ENCODE measurements around the gene SHC1.
"Not testable (repeated sequence)": the region's sequence is repeated elsewhere in the genome, so short reads cannot be mapped to it uniquely, and the experiment has no call there.

The SHC1 gene

DNA sequence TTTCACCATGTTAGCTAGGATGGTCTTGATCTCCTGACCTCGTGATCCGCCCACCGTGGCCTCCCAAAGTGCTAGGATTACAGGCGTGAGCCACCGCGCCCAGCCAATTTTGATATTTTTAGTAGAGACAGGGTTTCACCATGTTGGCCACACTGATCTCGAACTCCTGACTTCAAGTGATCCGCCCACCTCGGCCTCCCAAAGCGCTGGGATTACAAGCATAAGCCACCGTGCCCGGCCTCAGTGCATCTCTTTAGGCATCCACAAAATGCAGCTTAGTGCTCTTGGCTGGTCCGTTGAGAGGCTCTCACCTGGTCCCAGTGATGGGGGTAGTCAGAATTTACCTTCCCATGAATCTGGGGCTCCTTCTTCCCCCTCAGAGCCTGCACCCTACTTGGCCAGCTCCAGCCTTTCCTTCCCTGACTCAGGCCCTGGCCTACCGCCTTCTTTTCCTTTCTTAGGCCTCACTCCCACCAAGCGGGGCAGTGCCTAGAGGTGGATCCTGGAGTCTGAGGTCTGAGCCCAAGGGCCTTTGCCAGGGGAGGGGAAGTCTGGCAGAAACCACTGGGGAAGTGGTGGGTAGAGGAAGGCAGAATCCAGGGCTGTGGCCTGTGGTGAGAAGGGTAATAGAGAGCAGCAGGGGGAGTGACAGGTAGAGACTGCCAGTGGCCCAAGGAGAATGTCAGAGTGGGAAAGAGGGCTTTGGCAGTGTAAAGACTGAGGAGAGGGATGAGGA, 26.6 kb upstream of the SHC1 start:
- in situ Hi-C loops (cut with MboI; ENCODE audit: low sequenced_read_pairs): no loop called here

GRCh38 chr1:154995301-154995983, 24.9 kb upstream of the SHC1 start:
- in situ Hi-C loops (cut with MboI; ENCODE audit: low sequenced_read_pairs): not testable (repeated sequence)

- in situ Hi-C loops (cut with MboI; ENCODE audit: low sequenced_read_pairs): no loop called here
These were observed 24.0 kb upstream of the SHC1 start for GRCh38 chr1:154994591-154994990.

GRCh38 chr1:154994269-154994587, 23.7 kb upstream of the SHC1 start:
- in situ Hi-C loops (cut with MboI; ENCODE audit: low sequenced_read_pairs): no loop called here

DNA sequence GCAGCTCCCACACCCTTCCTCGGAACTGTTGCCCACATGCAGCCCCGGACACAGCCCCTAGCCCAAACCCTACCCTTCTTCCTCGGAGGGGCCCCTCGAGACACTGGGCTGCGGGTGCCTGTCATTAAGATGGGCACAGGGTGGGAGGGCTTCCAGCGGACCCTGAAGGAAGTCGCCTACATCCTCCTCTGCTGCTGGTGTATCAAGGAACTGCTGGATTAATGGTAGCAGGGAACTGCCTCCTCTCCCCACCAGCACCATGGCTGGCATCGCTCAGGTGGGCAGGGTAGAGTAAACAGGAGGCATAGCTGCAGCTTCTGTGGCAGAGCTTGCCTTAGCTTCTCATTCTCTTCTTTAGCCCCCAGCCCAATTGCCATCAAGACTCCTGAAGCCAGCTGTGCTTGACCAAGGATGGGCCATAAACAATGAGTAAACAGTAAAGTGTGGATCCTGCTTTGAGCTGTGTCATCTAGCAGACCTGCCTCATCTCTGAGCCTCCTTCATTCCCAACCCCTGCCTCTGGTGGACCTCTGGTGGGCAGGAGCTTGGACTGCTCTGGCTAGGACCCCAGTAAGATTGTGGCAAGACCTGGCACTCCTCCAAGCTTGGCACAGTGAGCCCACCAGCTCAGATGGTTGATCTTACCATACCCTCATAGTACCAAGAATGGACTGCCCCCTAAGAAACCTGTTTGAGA, 23.2 kb upstream of the SHC1 start, which contains the start of gene LENEP:
TSS of gene LENEP (plus strand) at position 15 of the 697 bp plus-strand sequence. CDS start at position 37, 22 bp downstream.
- in situ Hi-C loops (cut with MboI; ENCODE audit: low sequenced_read_pairs): no loop called here

DNA sequence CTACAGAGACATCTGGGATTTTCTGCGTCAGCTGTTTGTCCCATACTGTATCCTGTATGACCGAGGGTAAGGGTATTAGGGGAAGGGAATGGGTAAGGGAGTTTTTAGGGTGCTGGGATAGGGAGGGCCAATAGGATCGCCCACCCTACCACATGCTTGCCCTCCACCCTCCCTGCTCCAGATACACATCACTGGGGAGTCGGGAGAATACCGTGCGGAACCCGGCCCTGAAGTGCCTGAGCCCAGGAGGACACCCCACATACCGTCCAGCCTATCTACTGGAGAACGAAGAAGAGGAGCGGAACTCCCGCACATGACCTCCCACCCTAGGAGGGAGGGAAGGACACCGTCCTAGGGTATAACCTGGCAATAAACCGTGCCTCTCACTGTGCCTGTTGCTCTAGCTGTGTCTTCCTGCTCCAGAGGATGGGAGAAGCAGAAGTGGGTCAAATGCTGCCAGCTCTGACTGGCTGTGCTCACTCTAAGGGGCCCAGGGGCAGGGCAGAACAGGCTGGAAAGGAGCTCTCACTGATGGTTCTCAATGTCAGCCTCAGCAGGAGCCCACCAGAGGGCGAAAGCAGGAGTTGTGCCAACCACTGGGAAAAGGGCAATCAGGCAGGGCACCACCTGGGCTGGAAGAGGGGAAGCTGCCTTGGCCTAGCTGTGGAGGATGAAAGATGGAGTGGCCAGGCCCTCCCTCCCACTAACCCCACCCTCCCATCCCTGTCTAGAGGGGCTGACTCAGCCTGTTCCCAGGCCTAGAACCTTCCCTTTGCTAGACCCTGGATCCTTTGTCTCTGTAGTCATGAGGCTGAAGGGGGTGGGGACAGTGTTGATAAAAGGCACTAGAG, 22.4 kb upstream of the SHC1 start:
- in situ Hi-C loops (cut with MboI; ENCODE audit: low sequenced_read_pairs): no loop called here

DNA sequence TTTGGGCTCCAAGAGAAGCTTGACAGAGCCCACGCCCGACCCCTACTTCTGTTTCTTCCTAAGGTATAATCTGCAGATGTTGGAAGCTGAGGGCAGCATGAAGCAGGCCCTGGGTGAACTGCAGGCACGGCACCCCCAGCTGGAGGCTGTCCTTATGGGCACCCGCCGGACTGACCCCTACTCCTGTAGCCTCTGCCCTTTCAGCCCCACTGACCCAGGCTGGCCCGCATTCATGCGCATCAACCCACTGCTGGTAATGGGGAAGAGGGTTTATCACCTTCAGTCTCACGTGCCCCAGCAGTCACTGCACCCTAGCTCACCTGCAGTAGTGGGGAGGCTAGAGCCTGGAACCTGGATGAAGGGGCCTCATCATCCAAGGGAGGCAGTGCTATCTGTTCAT, 19.7 kb upstream of the SHC1 start:
- in situ Hi-C loops (cut with MboI; ENCODE audit: low sequenced_read_pairs): no loop called here

DNA sequence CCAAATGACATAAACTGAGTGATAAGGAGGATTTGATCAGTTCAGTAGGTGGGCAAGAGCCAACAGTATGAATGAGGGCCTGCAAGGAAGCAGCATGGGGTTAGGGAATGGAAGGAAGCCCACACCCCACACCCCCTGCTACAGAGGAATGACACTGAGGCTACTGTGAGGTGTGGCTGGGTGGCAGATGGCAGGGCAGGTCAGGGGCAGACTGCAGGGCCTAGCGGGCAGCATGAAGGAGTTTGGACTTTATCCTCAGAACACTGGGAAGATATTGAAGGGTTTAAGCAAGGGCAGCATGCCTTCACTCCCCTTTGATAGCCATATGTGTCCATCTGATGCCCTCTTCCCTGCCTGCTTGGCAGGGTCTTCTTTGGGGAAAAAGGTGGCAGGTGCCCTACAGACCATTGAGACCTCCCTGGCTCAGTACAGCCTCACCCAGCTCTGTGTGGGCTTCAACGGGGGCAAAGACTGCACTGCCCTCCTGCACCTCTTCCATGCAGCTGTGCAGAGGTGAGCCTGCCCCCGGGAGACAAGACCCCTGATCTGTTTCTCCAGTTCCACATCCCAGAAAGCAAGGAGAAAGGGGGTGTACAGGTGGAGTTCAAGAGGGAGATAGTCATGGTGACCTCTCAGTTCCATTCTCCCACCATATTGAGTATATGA, 18.8 kb upstream of the SHC1 start:
- in situ Hi-C loops (cut with MboI; ENCODE audit: low sequenced_read_pairs): no loop called here

DNA sequence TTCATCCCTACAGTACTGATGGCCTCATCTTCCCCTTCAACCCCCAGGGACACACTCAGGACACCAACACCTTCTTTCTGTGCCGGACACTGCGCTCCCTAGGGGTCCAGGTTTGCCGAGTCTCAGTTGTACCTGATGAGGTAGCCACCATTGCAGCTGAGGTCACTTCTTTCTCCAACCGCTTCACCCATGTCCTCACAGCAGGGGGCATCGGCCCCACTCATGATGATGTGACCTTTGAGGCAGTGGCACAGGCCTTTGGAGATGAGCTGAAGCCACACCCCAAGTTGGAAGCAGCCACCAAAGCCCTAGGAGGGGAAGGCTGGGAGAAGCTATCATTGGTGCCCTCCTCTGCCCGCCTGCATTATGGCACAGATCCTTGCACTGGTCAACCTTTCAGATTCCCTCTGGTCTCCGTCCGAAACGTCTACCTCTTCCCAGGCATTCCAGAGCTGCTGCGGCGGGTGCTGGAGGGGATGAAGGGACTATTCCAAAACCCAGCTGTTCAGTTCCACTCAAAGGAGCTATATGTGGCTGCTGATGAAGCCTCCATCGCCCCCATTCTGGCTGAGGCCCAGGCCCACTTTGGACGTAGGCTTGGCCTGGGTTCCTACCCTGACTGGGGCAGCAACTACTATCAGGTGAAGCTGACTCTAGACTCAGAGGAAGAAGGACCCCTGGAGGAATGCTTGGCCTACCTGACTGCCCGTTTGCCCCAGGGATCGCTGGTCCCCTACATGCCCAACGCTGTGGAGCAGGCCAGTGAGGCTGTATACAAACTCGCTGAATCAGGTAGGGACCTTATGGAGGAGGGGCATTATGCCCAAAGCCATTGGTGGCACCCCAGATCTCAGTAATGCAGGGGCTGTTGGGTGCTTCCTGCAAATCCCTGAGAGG, 17.8 kb upstream of the SHC1 start:
- in situ Hi-C loops (cut with MboI; ENCODE audit: low sequenced_read_pairs): no loop called here

DNA sequence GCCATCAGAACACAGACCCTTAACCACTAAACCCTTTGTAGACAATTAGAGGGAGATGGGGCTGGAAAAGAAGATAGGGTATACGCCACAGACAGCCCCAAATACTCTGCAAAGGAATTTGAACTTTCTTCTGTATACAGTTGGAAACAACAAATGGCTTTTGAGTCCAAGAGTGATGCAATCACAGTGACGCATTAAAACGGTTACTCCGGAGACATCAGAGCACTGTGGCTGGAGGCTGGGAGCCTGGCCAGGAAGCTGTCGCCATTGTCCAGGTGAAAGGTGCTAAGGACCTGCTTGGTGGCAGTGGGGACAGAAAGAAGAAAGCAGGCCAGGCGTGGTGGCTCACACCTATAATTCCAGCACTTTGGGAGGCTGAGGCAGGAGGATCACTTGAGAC, 16.8 kb upstream of the SHC1 start:
- in situ Hi-C loops (cut with MboI; ENCODE audit: low sequenced_read_pairs): no loop called here

- in situ Hi-C loops (cut with MboI; ENCODE audit: low sequenced_read_pairs): not testable (repeated sequence)
These were observed 16.2 kb upstream of the SHC1 start for GRCh38 chr1:154986736-154987135.

- in situ Hi-C loops (cut with MboI; ENCODE audit: low sequenced_read_pairs): no loop called here
These were observed 13.4 kb upstream of the SHC1 start for GRCh38 chr1:154983776-154984466.

- in situ Hi-C loops (cut with MboI; ENCODE audit: low sequenced_read_pairs): no loop called here
These were observed 12.5 kb upstream of the SHC1 start, which contains the start of gene FLAD1 for GRCh38 chr1:154982897-154983648. Gene FLAD1, plus strand, starts transcription at chr1:154983344. Its CDS starts 351 bp downstream, at chr1:154983695.

GRCh38 chr1:154982341-154982740, 11.8 kb upstream of the SHC1 start:
- in situ Hi-C loops (cut with MboI; ENCODE audit: low sequenced_read_pairs): no loop called here

- in situ Hi-C loops (cut with MboI; ENCODE audit: low sequenced_read_pairs): no loop called here
These were observed 7.8 kb upstream of the SHC1 start for GRCh38 chr1:154978360-154978759.

DNA sequence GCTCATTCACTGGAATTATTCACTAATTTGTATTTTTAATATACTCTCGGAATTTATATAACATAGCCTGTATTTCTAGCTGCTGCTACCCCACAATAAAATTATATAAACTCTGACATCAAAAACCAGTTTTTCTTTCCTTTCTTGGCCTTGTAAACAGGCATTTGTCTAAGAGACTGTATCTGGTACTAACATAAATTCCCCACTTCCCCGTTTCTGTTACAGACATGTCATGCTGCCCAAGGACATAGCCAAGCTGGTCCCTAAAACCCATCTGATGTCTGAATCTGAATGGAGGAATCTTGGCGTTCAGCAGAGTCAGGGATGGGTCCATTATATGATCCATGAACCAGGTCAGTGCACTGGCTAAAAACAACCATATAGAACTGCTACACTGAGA, 7.2 kb upstream of the SHC1 start:
- in situ Hi-C loops (cut with MboI; ENCODE audit: low sequenced_read_pairs): not testable (repeated sequence)

DNA sequence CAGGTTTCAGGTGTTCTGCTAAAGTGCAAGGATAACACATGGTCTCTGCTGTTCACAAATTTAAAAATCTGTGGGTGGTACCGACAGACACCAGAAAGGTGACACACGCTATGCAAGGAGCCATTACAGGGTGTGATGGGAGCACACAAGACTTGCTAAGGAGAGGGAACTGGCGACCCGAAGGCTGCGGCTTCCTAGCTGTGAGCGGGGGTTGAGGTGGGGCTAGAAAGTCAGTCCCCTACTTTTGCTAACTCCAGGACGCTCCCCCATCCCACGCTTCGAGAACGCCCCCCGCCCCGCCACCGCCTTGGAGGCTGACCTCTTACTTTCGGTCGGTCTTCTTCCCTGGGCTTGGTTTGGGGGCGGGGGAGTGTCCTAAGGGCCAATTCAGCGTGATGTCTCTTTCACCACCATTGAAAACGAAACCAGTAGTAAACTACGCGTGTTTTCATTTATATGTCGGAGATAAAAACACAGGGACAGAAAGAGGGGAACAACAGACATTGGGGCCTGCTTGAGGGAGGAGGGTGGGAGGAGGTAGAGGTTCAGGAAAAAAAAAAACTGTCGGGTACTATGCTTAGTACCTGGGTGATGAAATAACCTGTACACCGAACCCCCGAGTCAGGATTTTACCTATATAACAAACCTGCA, 5.0 kb upstream of the SHC1 start:
- in situ Hi-C loops (cut with MboI; ENCODE audit: low sequenced_read_pairs): no loop called here

All from HL-60/S4 treated with retinoic acid at 250 ng/mL for 4 days and 3 days (cell line).